ENCODE results near the gene LRRC74A.

LRRC74A gene

GRCh38 chr14:76810953-76811400 lies 15.2 kb upstream of the LRRC74A start:
- DNase-seq: peak; percentile 45

DNA sequence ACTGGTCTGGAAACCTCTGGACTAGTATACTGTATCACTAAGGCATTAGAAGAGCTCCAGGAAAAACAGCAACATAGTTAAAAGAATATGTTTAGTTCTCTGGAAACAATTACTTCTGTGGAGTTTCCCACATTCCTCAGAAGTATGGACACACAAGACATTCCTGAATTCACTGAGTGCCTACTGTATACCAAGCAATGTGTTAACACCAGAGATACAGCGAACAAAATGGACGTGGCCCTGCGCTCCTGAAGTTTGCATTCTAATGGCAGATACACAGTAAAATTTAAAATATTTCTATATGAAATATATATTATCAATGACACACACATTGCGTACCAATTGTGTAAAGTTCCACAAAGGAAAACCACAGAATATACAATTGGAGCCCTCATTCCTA lies 14.6 kb upstream of the LRRC74A start:
- DNase-seq: no peak

GRCh38 chr14:76812093-76812421 lies 14.2 kb upstream of the LRRC74A start:
- peak; percentile 22 for DNase-seq

DNA sequence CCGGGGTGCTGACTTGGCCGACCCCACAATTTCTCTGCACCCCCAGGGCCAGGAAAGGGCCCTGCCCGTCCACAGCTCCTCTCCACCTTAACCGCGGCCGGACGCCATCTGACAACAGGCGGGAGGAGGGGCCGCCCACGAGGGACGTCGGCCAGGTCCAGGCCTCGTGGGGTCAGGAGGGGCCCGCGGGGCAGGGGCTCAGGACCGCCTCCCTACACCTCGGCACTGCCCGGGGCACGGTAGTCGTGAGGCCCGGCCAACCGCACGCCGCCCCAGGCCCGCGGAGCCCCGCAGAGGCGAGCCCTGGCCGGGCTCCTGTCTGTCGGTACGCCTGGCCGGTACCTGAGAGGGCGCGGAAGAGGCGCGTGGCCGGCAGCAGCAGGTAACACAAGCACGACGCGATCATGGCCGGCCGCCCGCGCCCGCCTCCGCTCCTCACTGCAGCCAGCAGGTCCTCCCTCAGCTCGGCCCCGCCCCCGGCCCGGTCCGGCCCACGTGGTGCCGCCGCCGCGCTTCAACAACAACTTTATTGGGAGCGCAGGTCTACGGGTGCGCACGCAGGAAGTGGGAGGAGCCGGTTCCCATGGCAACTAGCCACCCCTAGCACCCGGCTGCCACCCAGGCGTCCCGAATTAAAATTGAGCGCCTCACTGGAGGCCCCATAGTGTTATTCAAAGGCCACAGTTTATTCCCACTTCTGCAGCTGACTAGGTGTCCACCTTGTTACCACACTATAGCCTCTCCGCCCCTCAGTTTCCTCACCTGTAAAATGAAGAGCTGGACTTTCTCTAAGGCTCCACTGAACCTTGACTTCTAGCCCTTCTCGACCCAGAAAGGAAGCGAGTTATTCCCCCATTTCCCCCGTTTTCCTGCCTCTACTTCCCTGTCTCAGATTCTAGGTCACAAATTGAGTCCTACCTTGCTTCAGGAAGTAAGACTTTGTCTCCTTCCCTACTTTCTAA lies 13.5 kb upstream of the LRRC74A start, which contains the start of gene ANGEL1:
TSS of gene ANGEL1 (minus strand) at position 461 of the 962 bp plus-strand sequence. CDS start at position 406, 55 bp downstream.
- DNase-seq: peak; percentile 96

GRCh38 chr14:76814726-76815645 lies 11.2 kb upstream of the LRRC74A start:
- DNase-seq: no peak

DNA sequence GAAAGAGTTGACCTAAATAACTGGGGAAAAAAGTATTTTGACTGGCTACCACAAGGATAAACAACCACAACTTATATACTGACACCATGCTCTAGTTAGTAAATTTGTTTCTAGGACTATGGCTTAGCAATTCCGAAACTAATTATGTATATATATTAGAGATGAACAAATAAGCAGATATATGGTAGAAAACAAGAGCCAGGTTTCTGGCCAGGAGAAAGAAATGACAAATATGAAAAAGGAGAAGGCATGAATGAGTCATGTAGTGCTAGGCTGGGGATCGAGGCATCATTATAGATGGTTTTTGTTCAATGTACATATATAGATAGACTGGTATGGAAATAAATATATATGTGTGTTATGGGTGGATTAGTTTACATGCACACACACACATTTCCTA lies 5.5 kb upstream of the LRRC74A start:
- DNase-seq: no peak

DNA sequence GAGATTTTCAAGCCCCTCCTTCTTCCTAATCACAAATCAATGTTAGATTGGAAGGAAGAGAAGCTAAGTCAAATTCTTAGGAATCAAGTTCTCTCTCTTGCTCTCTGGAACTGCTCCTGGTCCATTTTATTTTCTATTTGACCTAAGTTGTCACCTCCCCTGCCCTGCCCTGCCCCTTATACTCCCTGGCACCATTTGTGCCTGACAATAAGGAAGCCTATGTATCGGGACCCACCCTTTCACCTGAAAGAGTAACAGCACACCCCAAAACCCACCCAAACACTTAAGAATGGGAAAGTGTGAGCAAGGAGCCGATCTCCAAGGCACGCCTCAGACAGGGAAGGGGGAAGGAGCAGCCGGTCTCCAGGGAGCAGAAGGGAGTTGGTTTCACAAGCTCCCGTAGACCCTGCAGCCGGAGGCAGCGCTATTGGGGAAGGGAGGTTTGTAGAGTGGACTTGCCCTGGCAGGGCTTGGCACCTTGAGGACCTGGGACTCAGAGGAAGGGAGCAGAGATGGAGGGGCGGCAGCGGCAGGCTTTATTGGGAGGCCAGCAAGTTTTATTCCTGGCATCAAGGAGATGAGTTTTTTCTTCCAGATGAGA lies 1.6 kb downstream of the LRRC74A start:
- no peak for DNase-seq

GRCh38 chr14:76828339-76829012 lies 2.3 kb downstream of the LRRC74A start:
- no peak for DNase-seq

- DNase-seq: no peak
Observed at GRCh38 chr14:76829013-76829365, 2.8 kb downstream of the LRRC74A start.

DNA sequence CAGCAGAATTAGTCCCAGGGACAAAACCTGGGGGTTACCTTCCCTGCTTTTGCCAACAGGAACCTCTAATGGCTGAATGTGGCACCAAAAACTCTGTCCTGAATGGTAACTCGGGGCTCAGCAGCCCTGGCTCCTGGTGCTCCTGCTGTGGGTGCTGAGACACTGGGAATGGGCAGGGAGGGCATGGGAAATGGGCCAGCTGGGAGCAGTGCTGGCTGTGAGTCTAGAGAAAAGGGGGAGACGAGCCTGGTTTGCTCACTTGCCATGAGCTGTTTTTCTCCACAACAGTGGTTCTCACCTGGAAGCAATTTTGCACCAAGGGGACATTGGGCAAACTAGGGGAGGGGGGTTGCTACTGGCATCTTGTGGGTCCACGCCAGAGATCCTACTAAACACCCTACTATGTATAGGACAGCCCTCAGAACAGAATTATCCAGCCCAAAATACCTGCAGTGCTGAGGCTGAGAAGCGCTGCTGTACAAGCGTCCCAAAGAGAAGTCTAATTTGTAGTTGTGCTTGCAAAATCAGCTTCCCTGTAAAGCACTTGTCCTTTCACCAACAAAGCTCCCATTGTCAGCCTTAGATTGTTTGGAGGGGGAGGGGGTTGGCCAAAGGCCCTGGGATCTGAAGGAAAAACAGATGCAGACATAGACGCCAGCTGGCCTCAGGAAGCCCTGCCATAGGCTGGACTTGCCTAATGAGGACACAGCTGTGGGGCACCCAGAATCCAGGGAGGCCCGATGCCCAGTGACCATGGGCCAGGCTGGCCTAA lies 3.6 kb downstream of the LRRC74A start:
- DNase-seq: no peak

DNA sequence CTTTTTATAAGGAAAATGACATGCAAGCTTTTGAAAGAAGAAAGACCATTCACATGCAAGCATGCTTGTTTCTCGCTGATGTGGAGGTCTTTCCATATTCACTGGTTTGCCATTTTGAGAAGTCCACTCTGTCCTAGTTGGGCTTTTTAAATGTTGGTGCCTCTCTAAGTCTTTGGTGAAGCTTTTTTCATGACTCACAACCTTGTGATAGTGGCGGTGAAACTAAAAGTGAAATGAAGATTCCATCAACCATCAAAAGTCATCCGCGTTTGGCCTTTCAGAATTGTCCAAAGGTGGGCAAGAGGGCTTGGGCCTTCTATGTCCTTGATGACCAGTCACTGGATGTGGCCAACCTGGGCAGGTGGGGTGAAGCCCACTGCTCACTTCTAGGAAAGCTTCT lies 4.3 kb downstream of the LRRC74A start:
- DNase-seq: no peak

GRCh38 chr14:76832503-76832988 lies 6.3 kb downstream of the LRRC74A start:
- DNase-seq: no peak

- no peak for DNase-seq
Observed at GRCh38 chr14:76833011-76833410, 6.8 kb downstream of the LRRC74A start.

GRCh38 chr14:76834241-76834661 lies 8.0 kb downstream of the LRRC74A start:
- DNase-seq: no peak

- DNase-seq: no peak
Observed at GRCh38 chr14:76836029-76836630, 9.9 kb downstream of the LRRC74A start.

GRCh38 chr14:76837524-76837923 lies 11.3 kb downstream of the LRRC74A start:
- DNase-seq: no peak

- no peak for DNase-seq
Observed at GRCh38 chr14:76842414-76842813, 16.2 kb downstream of the LRRC74A start.

DNA sequence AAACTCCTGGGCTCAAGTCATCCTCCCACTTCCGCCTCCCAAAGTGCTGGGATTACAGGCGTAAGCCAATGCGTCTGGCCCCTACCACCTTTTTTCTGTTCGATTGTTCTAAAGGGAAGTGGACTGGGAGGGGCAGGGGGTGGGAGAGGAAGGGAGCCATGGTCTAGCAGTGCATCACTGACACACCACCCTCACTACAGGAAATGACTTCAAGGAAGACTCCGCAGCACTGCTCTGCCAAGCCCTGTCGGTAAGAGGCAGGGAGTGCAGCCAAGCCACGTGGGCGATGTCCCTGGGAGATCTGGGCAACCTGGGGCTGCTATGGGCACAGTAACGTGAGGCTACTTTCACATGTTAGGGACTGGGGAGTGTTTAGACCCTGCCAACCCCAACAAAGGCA lies 18.0 kb downstream of the LRRC74A start:
- no peak for DNase-seq

DNA sequence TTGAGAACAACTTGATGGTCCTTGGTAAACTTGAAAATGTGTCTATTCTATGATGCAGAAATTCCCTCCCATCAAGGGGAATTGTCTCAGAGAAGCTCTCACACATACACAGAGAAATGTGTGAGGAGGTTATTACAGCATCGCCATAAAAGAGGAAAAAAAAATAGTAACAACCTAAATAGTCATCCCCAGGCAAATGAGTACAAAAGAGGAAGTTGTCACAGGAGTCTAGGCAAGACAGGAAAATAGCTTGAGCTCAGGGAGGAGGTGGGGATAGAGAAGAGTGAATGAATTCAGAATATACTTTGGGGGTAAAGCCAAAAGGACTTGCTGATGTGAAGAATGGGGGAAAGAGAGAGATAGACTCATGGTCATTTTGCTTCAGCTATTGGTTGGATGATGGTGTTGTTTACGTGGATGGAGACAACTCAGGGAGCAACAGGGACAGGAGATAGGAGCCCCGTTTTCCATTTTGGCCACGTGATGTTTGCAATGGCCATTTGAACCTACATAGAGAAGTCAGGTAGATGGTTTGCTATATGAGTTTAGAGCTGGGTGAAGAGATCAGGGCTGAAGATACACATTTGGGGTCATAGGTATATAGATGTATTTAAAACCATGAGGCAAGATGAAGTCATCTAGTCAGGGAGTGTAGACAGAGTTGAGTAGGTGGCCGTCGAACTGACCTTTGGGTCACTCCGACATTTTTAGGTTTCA lies 20.3 kb downstream of the LRRC74A start:
- no peak for DNase-seq

- DNase-seq: peak; percentile 18
Observed at GRCh38 chr14:76848879-76849278, 22.7 kb downstream of the LRRC74A start.
